ENCODE measurements around the gene KIF26A. TPM values are rescaled to one million over a fixed set of nuclear protein-coding genes. Genes with fewer than 3 reads are reported as not detected.

KIF26A gene
- total and polyA plus RNA-seq, 2 of the 4 experiments (the other 2 are of a cell fraction): not detected

DNA sequence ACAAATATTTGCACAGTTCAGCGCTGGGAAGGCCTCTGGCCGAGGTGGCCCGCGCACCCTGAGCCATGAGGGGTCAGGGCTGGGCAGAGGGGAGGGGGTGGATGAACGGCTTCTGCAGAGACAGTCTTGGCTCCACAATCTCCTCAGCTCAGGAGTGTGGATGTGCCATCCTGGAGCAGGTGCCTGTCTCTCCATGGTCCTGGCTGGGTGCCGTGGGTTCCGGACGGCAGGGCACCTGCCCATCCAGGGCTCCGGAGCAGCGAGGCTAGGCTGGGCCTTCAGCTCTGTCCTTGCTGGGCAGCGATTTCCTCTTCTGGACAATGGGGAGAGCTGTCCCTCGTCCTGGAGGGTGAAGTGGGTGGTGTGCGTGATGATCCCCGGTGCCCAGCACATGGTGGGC, 55.6 kb downstream of the KIF26A start:
- Histone ChIP-seq H3K9ac (ENCODE audit: low read depth, low read length) (no peak overlapping the region), H3K14ac (replicated peaks; ENCODE audit: low read depth, low read length) (no peak overlapping the region), H2AK5ac (ENCODE audit: low read depth, low read length) (no peak overlapping the region), H4K91ac (ENCODE audit: insufficient read depth, low read depth, low read length) (no peak overlapping the region), H3K4me3 (ENCODE audit: insufficient read depth, low read depth, low read length) (no peak overlapping the region), H3K18ac (ENCODE audit: low read depth, low read length) (no peak overlapping the region), H2BK120ac (ENCODE audit: low read depth, low read length) (no peak overlapping the region), H3K9me3 (ENCODE audit: control insufficient read depth, insufficient read depth, low read length) (peaks cover 47% of the 10 kb centered on the region), H2BK15ac (ENCODE audit: low read depth, low read length) (no peak overlapping the region), H3K4me2 (ENCODE audit: low read depth, low read length) (no peak overlapping the region), H2BK20ac (ENCODE audit: low read depth, low read length) (no peak overlapping the region), H3K36me3 (ENCODE audit: control insufficient read depth, insufficient read depth, low read length) (no peaks in the 10 kb centered on the region), H3K4ac (ENCODE audit: low read depth, low read length) (no peak overlapping the region), H3K9me1 (ENCODE audit: insufficient read depth, low read length) (no peaks in the 10 kb centered on the region), H3K79me1 (ENCODE audit: low read depth in 1 of 2, low read length in 2 of 2) (no peaks in the 10 kb centered on the region), H4K8ac (ENCODE audit: low read depth in 2 of 2, low read length in 2 of 2) (no peak overlapping the region), H2AK9ac (replicated peaks; ENCODE audit: low read depth, low read length, poor library complexity) (no peak overlapping the region), H3K27ac (ENCODE audit: insufficient read depth, low read length) (no peak overlapping the region), H2BK5ac (ENCODE audit: low read depth, low read length, poor library complexity, severe bottlenecking) (no peak overlapping the region), H3K27me3 (ENCODE audit: control insufficient read depth, insufficient read depth, low read length) (no peaks in the 10 kb centered on the region), H3K4me1 (ENCODE audit: control insufficient read depth, insufficient read depth, low read length) (no peaks in the 10 kb centered on the region), H2AFZ (replicated peaks; ENCODE audit: low read length, poor library complexity) (no peak overlapping the region), H3K23ac (ENCODE audit: low read depth, low read length) (no peak overlapping the region), H3K56ac (ENCODE audit: extremely low read depth, insufficient read depth, low read length) (no peak overlapping the region), H4K20me1 (ENCODE audit: insufficient read depth, low read length) (no peaks in the 10 kb centered on the region), H4K5ac (ENCODE audit: low read depth, low read length) (no peak overlapping the region)
- intact Hi-C loops (cut with micrococcal nuclease): no loop called here
- in situ Hi-C loops (cut with MboI; ENCODE audit: low sequenced_read_pairs): no loop called here
- TF ChIP-seq, protein P1, sequence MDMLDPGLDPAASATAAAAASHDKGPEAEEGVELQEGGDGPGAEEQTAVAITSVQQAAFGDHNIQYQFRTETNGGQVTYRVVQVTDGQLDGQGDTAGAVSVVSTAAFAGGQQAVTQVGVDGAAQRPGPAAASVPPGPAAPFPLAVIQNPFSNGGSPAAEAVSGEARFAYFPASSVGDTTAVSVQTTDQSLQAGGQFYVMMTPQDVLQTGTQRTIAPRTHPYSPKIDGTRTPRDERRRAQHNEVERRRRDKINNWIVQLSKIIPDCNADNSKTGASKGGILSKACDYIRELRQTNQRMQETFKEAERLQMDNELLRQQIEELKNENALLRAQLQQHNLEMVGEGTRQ (IDR thresholded peaks at IDR 0.05; ENCODE audit: low read depth, low read length): no peak
- TF ChIP-seq MAZ (IDR thresholded peaks at IDR 0.05; ENCODE audit: borderline replicate concordance, low read depth, low read length) (no peak), CHD1 (IDR thresholded peaks at IDR 0.05; ENCODE audit: low read depth, low read length) (no peak), CEBPB (IDR thresholded peaks at IDR 0.05; ENCODE audit: low read depth, low read length) (no peak), MAFK (IDR thresholded peaks at IDR 0.05; ENCODE audit: low read depth, low read length) (no peak), FOS (IDR thresholded peaks at IDR 0.05; ENCODE audit: low read depth, low read length) (no peak), NFE2L2 (IDR thresholded peaks at IDR 0.05; ENCODE audit: low read depth, low read length) (no peak), MXI1 (IDR thresholded peaks at IDR 0.05; ENCODE audit: borderline replicate concordance, low read depth, low read length) (no peak), RFX5 (IDR thresholded peaks at IDR 0.05; ENCODE audit: low read depth, low read length) (no peak), BHLHE40 (IDR thresholded peaks at IDR 0.05; ENCODE audit: low read depth, low read length) (no peak), RCOR1 (IDR thresholded peaks at IDR 0.05; ENCODE audit: insufficient replicate concordance, low read length) (no peak), POLR2A (IDR thresholded peaks at IDR 0.05; ENCODE audit: low read depth, low read length) (no peak), SMC3 (IDR thresholded peaks at IDR 0.05; ENCODE audit: low read depth, low read length) (no peak), RAD21 (IDR thresholded peaks at IDR 0.05; ENCODE audit: low read length) (no peak)
- TF ChIP-seq, protein P2, sequence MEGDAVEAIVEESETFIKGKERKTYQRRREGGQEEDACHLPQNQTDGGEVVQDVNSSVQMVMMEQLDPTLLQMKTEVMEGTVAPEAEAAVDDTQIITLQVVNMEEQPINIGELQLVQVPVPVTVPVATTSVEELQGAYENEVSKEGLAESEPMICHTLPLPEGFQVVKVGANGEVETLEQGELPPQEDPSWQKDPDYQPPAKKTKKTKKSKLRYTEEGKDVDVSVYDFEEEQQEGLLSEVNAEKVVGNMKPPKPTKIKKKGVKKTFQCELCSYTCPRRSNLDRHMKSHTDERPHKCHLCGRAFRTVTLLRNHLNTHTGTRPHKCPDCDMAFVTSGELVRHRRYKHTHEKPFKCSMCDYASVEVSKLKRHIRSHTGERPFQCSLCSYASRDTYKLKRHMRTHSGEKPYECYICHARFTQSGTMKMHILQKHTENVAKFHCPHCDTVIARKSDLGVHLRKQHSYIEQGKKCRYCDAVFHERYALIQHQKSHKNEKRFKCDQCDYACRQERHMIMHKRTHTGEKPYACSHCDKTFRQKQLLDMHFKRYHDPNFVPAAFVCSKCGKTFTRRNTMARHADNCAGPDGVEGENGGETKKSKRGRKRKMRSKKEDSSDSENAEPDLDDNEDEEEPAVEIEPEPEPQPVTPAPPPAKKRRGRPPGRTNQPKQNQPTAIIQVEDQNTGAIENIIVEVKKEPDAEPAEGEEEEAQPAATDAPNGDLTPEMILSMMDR (conservative IDR thresholded peaks at IDR 0.05; ENCODE audit: low read depth, low read length): no peak
- TF ChIP-seq, protein P3, sequence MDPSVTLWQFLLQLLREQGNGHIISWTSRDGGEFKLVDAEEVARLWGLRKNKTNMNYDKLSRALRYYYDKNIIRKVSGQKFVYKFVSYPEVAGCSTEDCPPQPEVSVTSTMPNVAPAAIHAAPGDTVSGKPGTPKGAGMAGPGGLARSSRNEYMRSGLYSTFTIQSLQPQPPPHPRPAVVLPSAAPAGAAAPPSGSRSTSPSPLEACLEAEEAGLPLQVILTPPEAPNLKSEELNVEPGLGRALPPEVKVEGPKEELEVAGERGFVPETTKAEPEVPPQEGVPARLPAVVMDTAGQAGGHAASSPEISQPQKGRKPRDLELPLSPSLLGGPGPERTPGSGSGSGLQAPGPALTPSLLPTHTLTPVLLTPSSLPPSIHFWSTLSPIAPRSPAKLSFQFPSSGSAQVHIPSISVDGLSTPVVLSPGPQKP (IDR thresholded peaks at IDR 0.05; ENCODE audit: borderline replicate concordance, low read depth, low read length): no peak
- no TSS peak for BruUV-seq (replicated peaks)
- POLR2A ChIA-PET (ENCODE audit: unreplicated experiment): no interaction called here
- CTCF ChIA-PET: no interaction called here
- dilution Hi-C loops (cut with HindIII; ENCODE audit: low sequenced_read_pairs, unreplicated experiment): no loop called here
- ATAC-seq (ENCODE audit: low read depth): no peak
- WGBS, 2 experiments (ENCODE audit: extremely low coverage in 2 of 2, insufficient read length in 1 of 2): 71% methylated on average over 4 of the region's 14 CpGs; no CpG with 5 or more reads in 1 of the 2 experiments
- DNase-seq: no peak

All from IMR-90 (cell line).